HG02884 (cell line): ENCODE results near the gene B4GALT6.
A peak's percentile ranks its signal among the peaks of the same experiment; 100 is the strongest.

Experiments
- ATAC-seq: cut with Tn5 transposase; IDR thresholded peaks from one replicate; pipeline ENCODE4 v1.9.1; 2021; ENCODE audit warnings: mild to moderate bottlenecking, moderate library complexity; ENCODE audit not compliant: unreplicated experiment

B4GALT6 gene

DNA sequence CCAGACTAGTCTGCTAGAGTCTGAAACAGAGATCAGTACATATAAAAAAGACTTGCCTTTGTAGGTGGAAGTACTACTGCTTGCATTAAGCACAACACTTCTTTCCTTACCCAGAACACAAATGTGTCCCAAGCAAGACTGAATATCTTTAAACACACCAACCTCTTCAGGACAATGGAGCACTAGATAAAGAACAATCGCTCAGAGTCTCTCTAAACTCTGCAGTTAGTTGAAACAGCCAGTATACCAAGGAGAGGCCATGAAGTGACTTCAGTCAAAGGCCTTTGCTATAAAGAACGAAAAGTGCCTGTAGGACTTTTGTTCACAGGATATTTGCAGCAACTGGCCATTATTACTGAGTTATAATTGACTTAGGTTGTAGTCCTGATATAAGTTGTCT is 9.9 kb upstream of the B4GALT6 start:
- no peak for ATAC-seq

DNA sequence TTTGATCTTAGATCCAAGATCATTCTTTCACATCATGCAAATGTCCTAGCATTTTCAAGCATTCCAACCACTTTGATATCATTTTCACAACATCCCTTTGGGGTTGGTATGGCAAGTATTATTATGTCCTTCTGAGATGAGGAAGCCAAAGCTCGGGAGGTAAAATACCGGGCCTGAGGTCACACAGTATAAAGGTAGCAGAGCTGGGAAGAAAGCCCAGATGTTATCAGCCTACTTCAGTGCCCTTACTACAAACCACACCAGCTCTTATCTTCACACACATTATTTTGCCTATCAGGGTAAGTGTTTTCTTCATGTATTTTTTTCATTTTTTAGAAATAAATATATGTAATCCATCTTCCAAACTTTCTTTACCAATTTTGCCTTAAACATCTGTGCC is 4.2 kb upstream of the B4GALT6 start:
- ATAC-seq = no peak

DNA sequence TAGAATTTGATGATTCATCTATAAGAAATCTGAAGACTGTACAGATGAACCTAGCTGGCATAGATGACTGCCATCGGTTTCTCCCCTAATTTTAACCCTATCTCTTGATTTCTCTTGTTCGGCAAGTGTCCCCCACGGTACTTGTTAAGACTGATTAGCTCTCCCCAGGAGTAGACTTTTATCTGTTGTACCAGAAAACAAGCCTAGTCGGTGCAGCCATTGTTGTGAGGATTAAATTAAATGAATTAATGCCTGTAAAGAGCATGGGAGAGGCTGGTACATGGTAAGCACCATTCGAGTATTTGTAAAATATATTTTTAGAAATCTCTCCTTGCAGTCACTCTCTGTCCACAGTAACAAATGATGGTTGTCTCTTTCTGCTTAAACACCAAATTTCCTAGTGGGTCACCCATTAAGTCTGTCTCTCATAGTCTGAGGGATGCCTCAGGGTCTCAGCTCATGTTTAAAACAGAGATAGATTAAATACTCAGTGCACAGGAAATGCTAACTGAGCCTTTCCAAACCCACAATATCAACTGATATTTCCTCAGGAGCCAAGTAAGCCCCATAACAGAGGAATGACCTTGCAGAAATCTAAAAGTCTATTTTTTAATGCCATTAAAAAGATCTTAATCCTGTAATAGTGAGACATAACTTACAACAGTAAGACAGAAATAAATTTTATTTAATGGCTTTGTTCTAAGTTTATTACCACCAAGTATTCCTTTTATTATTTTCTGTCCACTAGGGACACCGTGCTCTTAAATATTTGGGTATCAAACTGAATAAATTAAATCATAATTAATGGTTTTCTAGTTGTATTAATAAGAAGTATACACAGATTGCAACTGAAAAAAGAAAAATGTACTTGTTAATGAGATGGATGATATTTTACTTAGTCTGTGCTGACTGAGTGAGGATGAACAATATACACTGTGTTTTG is 2.9 kb upstream of the B4GALT6 start:
- ATAC-seq = no peak

DNA sequence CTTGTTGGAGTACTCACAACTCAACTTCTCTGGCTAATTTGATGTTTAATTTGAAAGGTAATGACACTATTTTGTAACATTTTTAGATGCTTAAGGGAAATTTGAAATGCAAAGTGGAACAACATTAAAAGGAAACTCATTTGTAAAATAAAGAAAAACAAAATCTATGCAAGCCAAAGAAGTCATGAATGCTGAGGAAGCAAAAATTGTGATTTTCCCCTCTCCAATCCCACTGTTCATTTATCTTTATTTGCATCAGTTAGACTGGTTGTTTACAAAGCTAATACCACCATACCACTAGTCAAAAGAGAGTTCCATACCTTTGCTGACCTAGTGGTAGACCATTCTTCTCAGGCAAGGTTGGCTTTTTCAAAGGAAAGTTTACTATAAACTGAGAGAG is 2.2 kb upstream of the B4GALT6 start:
- ATAC-seq = no peak

DNA sequence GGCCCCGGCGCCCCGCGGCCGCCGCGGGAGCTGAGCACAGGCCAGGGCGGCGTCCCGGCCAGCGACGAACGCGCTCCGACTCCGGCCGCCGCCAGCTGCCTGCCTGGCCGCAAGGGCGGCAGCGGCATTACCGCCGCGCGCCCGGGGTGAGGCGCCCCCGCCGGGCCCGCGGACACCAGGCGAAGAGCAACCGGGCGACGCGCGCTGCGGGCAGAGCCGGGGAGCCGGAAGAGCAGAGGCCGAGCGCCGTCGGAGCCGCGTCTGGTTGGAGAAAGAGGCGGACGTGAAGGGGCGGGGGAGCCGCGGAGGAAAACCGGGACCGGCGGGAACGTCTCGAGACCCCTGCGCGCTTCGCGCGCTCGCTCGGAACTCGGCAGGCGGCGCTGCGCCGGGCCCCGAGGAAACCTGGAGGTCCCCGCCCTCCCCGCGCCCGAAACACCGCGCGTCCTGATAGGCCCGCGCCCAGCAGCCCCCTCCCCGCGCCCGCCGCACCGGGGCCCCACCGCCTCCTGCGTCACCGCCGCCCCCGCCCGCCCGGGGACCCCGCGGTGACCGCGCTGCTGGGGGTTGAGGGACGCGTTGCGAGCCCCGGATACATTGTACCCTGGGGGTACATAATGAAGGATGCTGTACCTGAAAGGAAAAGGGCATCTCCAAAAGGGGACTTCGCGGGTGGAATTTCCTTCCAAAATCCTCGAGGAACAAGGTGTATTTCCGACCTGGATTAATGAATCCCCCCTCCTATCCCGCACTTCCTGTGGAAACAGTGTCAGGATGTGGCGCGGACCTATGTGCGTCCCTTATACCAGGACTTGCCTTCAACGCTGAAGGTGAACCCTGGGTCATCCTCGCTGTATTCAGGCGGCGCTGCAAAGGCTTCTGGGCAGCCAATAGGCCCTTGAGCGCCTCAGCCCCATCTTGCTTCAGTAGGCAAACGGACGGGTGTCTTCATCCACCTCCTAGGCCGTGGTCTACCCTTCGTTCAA is 1.0 kb upstream of the B4GALT6 start:
- peak; percentile 67 for ATAC-seq

DNA sequence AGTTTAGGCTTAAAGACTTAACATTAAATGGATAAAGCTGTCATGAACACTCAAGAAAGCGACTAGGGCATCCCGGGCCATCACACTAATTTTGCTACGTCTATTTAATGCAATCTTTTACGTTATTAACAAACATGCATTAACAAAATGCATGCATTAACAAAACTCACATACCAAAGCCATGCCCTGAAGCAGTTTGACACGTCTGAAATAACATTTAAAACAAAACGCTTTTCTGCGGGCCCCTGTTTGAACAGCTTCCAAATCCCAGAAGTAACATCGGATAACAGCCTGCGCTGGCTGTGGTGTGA is 458 bp downstream of the B4GALT6 start:
- no peak for ATAC-seq

DNA sequence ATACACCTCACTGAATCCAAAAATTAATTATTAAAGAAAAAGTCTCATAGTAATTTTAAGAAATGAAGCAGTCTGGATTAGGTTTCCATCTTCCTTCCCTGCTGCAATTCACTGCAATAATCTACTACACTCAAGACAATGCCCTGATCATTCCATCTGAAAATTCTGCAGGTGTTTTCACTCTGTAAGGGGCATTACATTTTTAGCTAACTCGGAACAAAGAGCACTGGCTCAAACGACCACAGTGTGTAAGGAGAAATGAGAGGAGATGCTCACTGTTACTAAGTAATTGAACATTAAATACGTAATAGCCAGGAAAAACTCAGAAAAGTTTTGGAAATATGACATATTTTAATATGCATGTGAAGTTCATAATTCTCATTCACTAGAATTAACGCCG is 1.3 kb downstream of the B4GALT6 start:
- ATAC-seq = no peak

DNA sequence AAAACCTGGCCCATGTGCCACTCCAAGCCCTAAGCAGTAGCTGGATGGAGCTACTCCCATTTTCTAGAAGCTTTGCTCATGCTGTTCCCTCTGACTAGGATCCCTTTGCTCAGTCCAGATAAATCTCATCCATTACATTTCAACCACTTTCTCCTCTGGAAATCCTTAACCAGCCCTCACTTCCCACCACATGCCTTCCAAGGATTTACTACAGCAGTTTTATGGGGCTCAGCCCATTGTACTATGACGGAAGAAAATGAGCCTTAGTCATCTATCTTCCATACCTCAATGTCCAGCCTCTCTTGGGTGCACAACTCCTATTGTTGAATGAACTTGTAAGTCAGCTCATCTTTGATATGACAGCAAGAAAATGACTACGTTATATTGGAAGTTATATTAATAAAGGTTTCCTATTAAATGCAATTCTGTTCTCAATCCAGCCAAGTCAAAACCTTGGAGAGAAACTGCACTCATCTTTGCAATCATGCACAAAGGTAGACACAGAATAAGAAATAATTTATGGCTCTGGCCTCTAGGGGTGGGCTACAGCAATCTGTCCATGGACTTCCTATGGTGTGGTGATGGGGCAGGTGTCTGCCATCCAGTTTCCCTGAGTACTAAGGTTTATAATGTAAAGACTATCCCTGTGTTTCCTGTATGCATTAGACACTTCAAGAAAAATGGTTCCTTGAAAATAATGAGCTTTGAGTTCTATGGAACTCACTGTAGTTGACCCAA is 3.4 kb downstream of the B4GALT6 start:
- ATAC-seq = no peak

DNA sequence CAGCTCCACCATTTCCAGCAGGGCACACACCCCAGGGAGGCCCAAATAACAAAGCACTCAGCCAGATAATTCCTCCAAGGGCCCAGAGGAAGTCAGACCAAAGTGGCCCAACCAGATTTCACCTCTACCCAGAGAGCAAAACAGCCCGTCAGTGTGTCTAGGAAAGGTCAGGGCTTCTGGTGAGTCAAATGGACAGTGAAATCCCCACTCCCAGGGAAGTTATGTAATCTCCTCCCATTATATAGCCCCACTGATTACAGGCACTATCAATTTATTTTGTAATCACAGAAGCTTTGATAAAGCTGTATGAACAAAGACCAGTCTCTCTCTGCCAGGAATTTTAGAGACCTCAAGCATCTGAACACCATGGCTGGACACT is 4.0 kb downstream of the B4GALT6 start:
- ATAC-seq = no peak

DNA sequence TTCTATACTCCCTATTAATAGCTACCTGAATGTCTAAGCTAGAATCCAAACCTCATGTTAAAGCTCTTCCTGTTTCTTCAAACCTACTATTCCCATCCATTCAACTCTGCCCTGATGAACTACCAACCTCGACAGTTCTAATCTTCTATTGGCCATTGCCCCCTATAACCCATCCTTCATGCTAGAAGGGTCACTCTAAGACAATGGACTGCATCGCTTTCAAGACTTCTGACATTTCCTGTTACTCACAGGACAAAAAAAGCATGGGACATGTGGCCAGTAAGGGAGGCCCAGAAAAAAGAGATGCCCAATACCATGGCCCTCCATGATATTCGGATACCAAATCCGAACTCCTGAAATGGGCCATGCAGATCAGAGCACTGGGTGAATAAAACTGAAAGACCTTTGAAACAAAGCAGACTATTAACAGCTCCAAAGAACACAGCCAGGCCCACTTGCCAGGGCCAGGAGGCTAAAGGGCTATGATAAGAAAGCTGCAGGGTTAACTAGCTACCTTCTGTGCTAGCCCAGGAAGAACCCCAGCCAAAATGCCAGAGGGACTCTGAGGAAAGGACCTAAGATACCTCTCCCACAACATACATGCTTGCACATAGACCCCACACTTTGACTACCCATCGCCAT is 4.5 kb downstream of the B4GALT6 start:
- ATAC-seq = no peak

DNA sequence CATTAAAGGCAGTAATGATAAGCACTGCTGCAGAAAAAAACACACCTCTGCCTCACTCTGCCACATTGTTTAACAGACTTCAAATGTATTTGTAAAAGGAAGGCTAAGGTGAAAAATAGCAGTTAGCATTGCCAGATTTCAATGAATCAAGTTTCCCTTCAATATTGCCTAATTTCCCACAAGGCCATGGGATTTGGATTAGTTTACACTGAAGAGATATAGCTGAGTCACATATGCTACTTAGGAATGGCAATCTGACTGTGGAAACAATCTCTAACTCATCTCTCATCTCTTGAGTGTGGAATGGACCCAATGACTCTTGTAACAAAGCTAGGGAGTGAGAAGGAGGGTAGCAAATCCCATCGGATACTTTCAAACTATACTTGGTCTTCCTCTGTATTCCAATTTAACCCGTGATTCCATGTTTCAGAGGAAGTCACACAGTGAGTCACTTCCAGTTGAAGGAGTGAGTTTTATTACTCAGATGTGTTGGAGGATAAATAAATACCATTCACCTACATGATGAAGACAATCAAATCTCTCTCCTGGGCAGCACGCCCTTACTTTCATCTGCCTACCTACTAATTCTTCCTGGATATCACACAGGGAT is 5.1 kb downstream of the B4GALT6 start:
- no peak for ATAC-seq

DNA sequence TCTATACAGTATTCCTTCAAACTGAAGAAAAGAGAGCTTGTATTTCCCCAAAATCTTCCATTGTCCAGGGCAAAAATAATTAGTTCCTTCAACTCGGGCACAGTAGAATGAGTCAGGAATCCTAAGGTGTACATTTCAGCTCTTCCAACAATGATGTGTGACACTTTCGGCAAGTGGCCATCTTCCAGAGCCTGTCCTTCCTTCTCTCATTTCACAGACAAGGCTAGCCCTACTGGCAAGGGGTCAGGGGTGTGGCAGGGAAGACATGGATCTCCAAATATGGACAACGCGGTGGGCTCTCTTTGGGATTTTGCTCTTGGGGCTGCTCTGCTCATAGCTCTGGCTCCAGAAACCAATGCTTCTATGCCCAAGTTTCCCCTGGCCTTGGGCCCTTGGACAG is 6.0 kb downstream of the B4GALT6 start:
- no peak for ATAC-seq

DNA sequence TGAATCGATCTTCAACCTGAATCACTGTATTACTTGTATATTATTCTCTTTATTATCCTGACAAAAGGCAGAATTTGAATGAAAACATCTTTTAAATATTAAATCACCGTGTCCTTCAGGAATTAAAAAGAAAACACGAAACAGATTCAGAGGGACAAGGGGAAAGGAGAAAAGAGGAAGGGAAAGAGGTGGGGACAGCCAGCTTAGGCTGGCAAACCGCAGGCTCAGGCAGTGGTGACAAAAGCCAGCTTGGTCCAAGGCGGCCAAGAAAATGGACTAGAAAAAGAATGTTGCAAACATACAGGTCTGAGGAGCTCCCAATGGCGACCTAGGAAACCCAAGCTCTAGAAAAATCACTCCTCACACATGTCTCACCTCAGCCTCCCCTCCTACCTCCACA is 6.8 kb downstream of the B4GALT6 start:
- ATAC-seq = no peak

DNA sequence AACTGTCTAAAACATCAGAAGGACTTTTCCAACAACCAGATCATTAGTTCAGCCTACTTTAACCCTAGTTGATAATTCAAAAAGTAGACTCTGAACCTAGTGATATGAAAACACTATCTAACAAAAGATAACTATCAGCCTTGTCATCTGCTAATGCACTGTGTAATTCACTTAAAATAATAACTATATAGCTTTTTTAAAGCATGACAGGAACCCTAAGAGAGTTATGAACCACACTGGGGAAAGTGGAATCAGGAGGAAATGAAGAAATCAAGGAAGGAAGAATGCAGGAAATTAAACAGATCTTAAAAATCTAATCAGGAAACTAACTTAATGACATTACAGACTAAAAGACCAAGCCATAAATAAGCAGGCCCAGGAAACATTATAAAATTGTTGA is 9.0 kb downstream of the B4GALT6 start:
- ATAC-seq = no peak

DNA sequence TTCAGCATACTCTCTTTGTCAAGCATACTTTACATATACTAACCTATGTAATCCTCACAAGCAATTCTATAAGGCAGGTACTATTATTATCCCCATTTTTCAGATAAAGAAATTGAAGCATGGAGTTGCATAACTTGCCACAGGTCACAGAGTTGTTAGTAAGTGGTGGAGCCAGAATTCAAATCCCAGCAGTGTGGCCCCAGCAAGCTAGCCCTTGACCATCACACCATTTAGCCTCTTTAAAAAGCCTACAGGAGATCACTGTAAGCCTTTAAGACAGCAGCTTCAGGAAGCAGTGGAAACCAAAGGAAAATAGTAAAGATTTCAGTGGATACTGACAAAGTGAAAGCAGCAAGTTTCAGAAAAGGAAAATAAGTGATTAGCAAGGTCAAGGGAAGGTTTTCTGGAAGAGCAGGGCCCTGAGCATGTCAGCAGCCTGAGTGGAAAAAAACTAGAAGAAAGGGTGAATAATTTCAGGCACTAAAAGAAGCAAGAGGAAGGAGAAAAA is 11.7 kb downstream of the B4GALT6 start:
- no peak for ATAC-seq

DNA sequence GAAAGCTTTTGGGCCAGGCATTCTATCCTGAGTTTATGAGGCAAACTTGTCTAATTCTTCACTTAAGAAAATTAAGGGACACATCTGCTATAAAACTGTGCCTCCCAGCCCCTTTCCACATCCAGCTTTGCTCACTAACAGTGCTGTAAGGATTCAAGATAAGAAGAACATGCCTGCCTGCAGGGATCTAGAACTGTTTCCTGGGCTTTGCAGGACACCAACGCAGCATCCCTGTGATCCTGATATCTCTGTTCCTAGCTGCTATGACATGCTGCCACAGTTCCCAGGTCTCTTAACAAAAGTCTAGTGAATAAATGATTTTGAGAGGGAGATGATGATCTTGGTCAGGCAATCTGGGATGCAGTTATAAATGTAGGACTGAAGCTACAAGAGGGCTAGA is 12.4 kb downstream of the B4GALT6 start:
- no peak for ATAC-seq

DNA sequence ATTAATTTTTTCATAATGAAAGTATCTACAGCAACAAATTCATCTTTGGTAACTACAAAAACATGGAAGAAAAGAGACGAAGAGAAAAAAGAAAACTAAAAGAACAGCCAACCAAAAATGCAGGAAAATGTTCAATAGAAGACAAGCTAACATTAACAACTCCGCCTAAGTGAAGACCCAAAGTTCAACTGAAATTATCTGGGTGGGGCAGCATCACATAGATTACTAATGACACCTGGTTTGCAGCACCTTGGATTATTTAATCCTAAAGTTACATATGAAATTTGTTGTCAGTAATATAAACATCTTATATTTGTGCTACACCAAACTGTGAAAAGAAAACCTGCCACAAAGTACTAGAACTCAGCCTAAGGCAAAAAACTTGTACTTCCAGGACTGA is 14.8 kb downstream of the B4GALT6 start:
- no peak for ATAC-seq

DNA sequence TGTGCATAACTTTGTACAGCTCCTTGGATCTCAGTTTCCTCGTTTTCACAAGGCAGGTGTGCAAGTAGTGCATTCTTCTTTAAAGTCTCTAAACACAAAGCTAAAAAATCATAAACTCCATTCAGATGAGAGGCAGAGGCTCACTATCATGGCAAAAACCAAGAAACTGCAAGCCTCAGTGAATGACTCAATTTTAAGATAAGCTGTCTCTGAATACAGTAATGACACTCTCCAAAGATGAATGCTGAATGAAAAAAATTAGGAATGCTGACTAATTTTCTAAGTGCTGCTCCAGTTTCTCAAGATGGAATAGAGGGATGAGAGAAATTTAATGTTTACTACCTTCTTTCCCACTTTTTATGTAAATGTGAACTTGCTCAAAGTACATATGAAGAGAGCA is 17.2 kb downstream of the B4GALT6 start:
- no peak for ATAC-seq

DNA sequence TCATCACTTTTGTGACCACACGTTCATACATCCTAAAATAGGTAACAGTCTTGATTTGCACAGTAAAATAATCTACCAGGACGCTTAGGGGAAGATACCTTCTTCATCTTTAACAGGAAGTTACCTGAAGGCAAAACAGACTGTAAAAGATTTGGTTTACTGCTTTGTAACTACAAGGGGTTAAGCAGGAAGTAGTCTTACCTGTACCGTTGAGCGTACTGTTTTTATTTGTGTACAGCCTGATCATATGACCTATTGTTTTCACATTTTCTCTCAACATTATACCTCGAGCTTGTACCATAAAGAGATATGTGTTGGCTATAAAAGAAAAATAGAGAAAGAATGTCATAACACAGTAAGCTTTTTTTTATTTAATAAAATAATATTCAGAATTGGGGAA is 18.3 kb downstream of the B4GALT6 start:
- ATAC-seq = no peak

DNA sequence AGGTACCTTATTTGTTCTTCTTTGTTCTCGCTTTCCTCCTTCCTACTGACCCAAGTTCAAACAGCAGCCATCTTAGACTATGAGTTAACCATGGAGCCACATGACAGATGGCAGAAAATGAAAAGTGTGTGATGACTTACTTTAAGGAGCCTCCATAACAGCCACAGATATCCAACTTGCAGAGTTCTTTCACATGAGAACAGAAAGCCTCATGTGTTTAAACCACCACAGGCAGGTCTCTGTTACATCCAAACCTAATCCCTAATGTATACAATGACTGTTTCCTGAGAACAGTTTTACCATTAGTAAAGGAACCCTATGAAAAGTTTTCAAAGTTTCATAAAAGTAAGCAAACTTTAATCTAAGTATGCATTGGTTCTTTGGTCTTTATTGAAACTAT is 20.3 kb downstream of the B4GALT6 start:
- ATAC-seq = no peak
